ENCODE data around the gene SND1. TPM values are rescaled to one million over a fixed set of nuclear protein-coding genes. Genes with fewer than 3 reads are reported as not detected.

SND1 gene
- total and polyA plus RNA-seq, 9 donors: 88.3 to 125 (median 97.7) TPM

- Histone ChIP-seq H3K4me1 (ENCODE audit: control insufficient read depth, insufficient read depth, low read length) (peaks cover 11% of the 10 kb centered on the region), H3K4me3 (ENCODE audit: low read length) (no peak overlapping the region), H3K9me3 (replicated peaks; ENCODE audit: control insufficient read depth, low read depth, low read length) (no peaks in the 10 kb centered on the region), H3K27me3 (ENCODE audit: control insufficient read depth, insufficient read depth, low read length) (no peaks in the 10 kb centered on the region), H3K27ac (ENCODE audit: low read length) (no peak overlapping the region), H3K36me3 (ENCODE audit: control insufficient read depth, insufficient read depth, low read length) (peaks cover 11% of the 10 kb centered on the region)
- 81% methylated on average over 5 of the region's 8 CpGs for WGBS (ENCODE audit: insufficient coverage)
- DNase-seq: no peak
Measured at GRCh38 chr7:128017862-128018845, 366.2 kb downstream of the SND1 start.

- no peak overlapping the region for H3K4me3 ChIP-seq (ENCODE audit: low read length)
- no peak overlapping the region for H3K27ac ChIP-seq (ENCODE audit: low read length)
- no peak for DNase-seq
- peaks cover 11% of the 10 kb centered on the region for H3K36me3 ChIP-seq (ENCODE audit: control insufficient read depth, insufficient read depth, low read length)
- H3K4me1 ChIP-seq (ENCODE audit: control insufficient read depth, insufficient read depth, low read length): peaks cover 11% of the 10 kb centered on the region
- H3K9me3 ChIP-seq (replicated peaks; ENCODE audit: control insufficient read depth, low read depth, low read length): no peaks in the 10 kb centered on the region
- no CpG with 5 or more reads among the region's 3 CpGs for WGBS (ENCODE audit: insufficient coverage)
- H3K27me3 ChIP-seq (ENCODE audit: control insufficient read depth, insufficient read depth, low read length): no peaks in the 10 kb centered on the region
Measured at GRCh38 chr7:128019288-128019687, 367.3 kb downstream of the SND1 start.

GRCh38 chr7:128020159-128020558 lies 368.2 kb downstream of the SND1 start:
- peaks cover 11% of the 10 kb centered on the region for H3K4me1 ChIP-seq (ENCODE audit: control insufficient read depth, insufficient read depth, low read length)

GRCh38 chr7:128021366-128021765 lies 369.4 kb downstream of the SND1 start:
- Histone ChIP-seq H3K27me3 (ENCODE audit: control insufficient read depth, insufficient read depth, low read length) (no peaks in the 10 kb centered on the region), H3K36me3 (ENCODE audit: control insufficient read depth, insufficient read depth, low read length) (peaks cover 11% of the 10 kb centered on the region), H3K27ac (ENCODE audit: low read length) (no peak overlapping the region), H3K4me3 (ENCODE audit: low read length) (no peak overlapping the region), H3K9me3 (replicated peaks; ENCODE audit: control insufficient read depth, low read depth, low read length) (no peaks in the 10 kb centered on the region), H3K4me1 (ENCODE audit: control insufficient read depth, insufficient read depth, low read length) (peaks cover 12% of the 10 kb centered on the region)
- WGBS (ENCODE audit: insufficient coverage): 83% methylated on average over 2 of the region's 2 CpGs
- DNase-seq: no peak

More at GRCh38 chr7:128020159-128020558, 368.2 kb downstream of the SND1 start:
- H3K27ac ChIP-seq (ENCODE audit: low read length): no peak overlapping the region
- no peaks in the 10 kb centered on the region for H3K9me3 ChIP-seq (replicated peaks; ENCODE audit: control insufficient read depth, low read depth, low read length)
- H3K27me3 ChIP-seq (ENCODE audit: control insufficient read depth, insufficient read depth, low read length): no peaks in the 10 kb centered on the region
- no peak for DNase-seq
- no peak overlapping the region for H3K4me3 ChIP-seq (ENCODE audit: low read length)
- 88% methylated on average over 6 of the region's 6 CpGs for WGBS (ENCODE audit: insufficient coverage)
- H3K36me3 ChIP-seq (ENCODE audit: control insufficient read depth, insufficient read depth, low read length): peaks cover 11% of the 10 kb centered on the region

- H3K4me1 ChIP-seq (ENCODE audit: control insufficient read depth, insufficient read depth, low read length): peaks cover 17% of the 10 kb centered on the region
- no peak overlapping the region for H3K27ac ChIP-seq (ENCODE audit: low read length)
Measured at GRCh38 chr7:128022631-128023532, 370.9 kb downstream of the SND1 start.

GRCh38 chr7:128024151-128024550 lies 372.2 kb downstream of the SND1 start:
- no peak for DNase-seq
- H3K9me3 ChIP-seq (replicated peaks; ENCODE audit: control insufficient read depth, low read depth, low read length): no peaks in the 10 kb centered on the region
- no peaks in the 10 kb centered on the region for H3K27me3 ChIP-seq (ENCODE audit: control insufficient read depth, insufficient read depth, low read length)
- WGBS (ENCODE audit: insufficient coverage): 92% methylated on average over 2 of the region's 3 CpGs
- H3K4me3 ChIP-seq (ENCODE audit: low read length): no peak overlapping the region
- H3K36me3 ChIP-seq (ENCODE audit: control insufficient read depth, insufficient read depth, low read length): peaks cover 16% of the 10 kb centered on the region
- no peak overlapping the region for H3K27ac ChIP-seq (ENCODE audit: low read length)
- peaks cover 12% of the 10 kb centered on the region for H3K4me1 ChIP-seq (ENCODE audit: control insufficient read depth, insufficient read depth, low read length)

More at GRCh38 chr7:128022631-128023532, 370.9 kb downstream of the SND1 start:
- H3K9me3 ChIP-seq (replicated peaks; ENCODE audit: control insufficient read depth, low read depth, low read length): no peaks in the 10 kb centered on the region
- peaks cover 11% of the 10 kb centered on the region for H3K36me3 ChIP-seq (ENCODE audit: control insufficient read depth, insufficient read depth, low read length)
- no peak overlapping the region for H3K4me3 ChIP-seq (ENCODE audit: low read length)
- no peaks in the 10 kb centered on the region for H3K27me3 ChIP-seq (ENCODE audit: control insufficient read depth, insufficient read depth, low read length)
- DNase-seq: no peak
- 79% methylated on average over 3 of the region's 6 CpGs for WGBS (ENCODE audit: insufficient coverage)

GRCh38 chr7:128025380-128025779 lies 373.4 kb downstream of the SND1 start:
- Histone ChIP-seq H3K4me1 (ENCODE audit: control insufficient read depth, insufficient read depth, low read length) (peaks cover 13% of the 10 kb centered on the region), H3K36me3 (ENCODE audit: control insufficient read depth, insufficient read depth, low read length) (peaks cover 15% of the 10 kb centered on the region), H3K27me3 (ENCODE audit: control insufficient read depth, insufficient read depth, low read length) (peaks cover 4% of the 10 kb centered on the region), H3K27ac (ENCODE audit: low read length) (no peak overlapping the region), H3K9me3 (replicated peaks; ENCODE audit: control insufficient read depth, low read depth, low read length) (no peaks in the 10 kb centered on the region), H3K4me3 (ENCODE audit: low read length) (no peak overlapping the region)
- 61% methylated on average over 5 of the region's 6 CpGs for WGBS (ENCODE audit: insufficient coverage)
- no peak for DNase-seq

GRCh38 chr7:128025819-128026218 lies 373.8 kb downstream of the SND1 start:
- DNase-seq: no peak
- peaks cover 17% of the 10 kb centered on the region for H3K4me1 ChIP-seq (ENCODE audit: control insufficient read depth, insufficient read depth, low read length)
- WGBS (ENCODE audit: insufficient coverage): no CpG with 5 or more reads among the region's 2 CpGs
- peaks cover 12% of the 10 kb centered on the region for H3K36me3 ChIP-seq (ENCODE audit: control insufficient read depth, insufficient read depth, low read length)
- no peak overlapping the region for H3K27ac ChIP-seq (ENCODE audit: low read length)
- H3K4me3 ChIP-seq (ENCODE audit: low read length): no peak overlapping the region
- no peaks in the 10 kb centered on the region for H3K9me3 ChIP-seq (replicated peaks; ENCODE audit: control insufficient read depth, low read depth, low read length)
- peaks cover 7% of the 10 kb centered on the region for H3K27me3 ChIP-seq (ENCODE audit: control insufficient read depth, insufficient read depth, low read length)

- H3K4me1 ChIP-seq (ENCODE audit: control insufficient read depth, insufficient read depth, low read length): peaks cover 17% of the 10 kb centered on the region
- H3K27me3 ChIP-seq (ENCODE audit: control insufficient read depth, insufficient read depth, low read length): peaks cover 7% of the 10 kb centered on the region
- H3K36me3 ChIP-seq (ENCODE audit: control insufficient read depth, insufficient read depth, low read length): peaks cover 7% of the 10 kb centered on the region
- H3K4me3 ChIP-seq (ENCODE audit: low read length): no peak overlapping the region
- no peak for DNase-seq
- 33% methylated on average over 1 of the region's 2 CpGs for WGBS (ENCODE audit: insufficient coverage)
- no peaks in the 10 kb centered on the region for H3K9me3 ChIP-seq (replicated peaks; ENCODE audit: control insufficient read depth, low read depth, low read length)
- no peak overlapping the region for H3K27ac ChIP-seq (ENCODE audit: low read length)
Measured at GRCh38 chr7:128026551-128026950, 374.6 kb downstream of the SND1 start.

- no peak overlapping the region for H3K27ac ChIP-seq (ENCODE audit: low read length)
- no peak for DNase-seq
- no peak overlapping the region for H3K4me3 ChIP-seq (ENCODE audit: low read length)
- WGBS (ENCODE audit: insufficient coverage): 40% methylated on average over 4 of the region's 4 CpGs
- no peaks in the 10 kb centered on the region for H3K9me3 ChIP-seq (replicated peaks; ENCODE audit: control insufficient read depth, low read depth, low read length)
- peaks cover 8% of the 10 kb centered on the region for H3K27me3 ChIP-seq (ENCODE audit: control insufficient read depth, insufficient read depth, low read length)
- H3K4me1 ChIP-seq (ENCODE audit: control insufficient read depth, insufficient read depth, low read length): peaks cover 18% of the 10 kb centered on the region
- peaks cover 7% of the 10 kb centered on the region for H3K36me3 ChIP-seq (ENCODE audit: control insufficient read depth, insufficient read depth, low read length)
Measured at GRCh38 chr7:128027485-128027980, 375.5 kb downstream of the SND1 start.

All from muscle of leg (tissue), 11 donors.